Vagina (tissue), 2 donors: Measurements from ENCODE around the gene TRIM48. TPM values are rescaled to one million over a fixed set of nuclear protein-coding genes. Genes with fewer than 3 reads are reported as not detected.
"Not testable (repeated sequence)": the region's sequence is repeated elsewhere in the genome, so short reads cannot be mapped to it uniquely, and the experiment has no call there.

Experiments used
- DNase-seq, 2 donors: peaks; one replicate each; pipeline ENCODE4 v3.0.0-alpha.2; 2017; ENCODE audit errors: extremely low spot score in 2 of 2
- H3K27ac ChIP-seq: fragments of 200-600 bp; sonication (generic); one replicate; pipeline ENCODE4 v1.5.1; 2019
- H3K27me3 ChIP-seq: fragments of 200-600 bp; sonication (generic); one replicate; pipeline ENCODE4 v1.5.1; 2019
- H3K36me3 ChIP-seq, 2 donors: fragments of 200-600 bp; sonication (generic); one replicate each; pipeline ENCODE4 v1.5.1; 2017 to 2019
- H3K4me1 ChIP-seq: fragments of 200-600 bp; sonication (generic); one replicate; pipeline ENCODE4 v1.5.1; 2019
- H3K4me3 ChIP-seq, 2 donors: fragments of 200-600 bp; sonication (generic); 1 replicate in 1 of 2; 2 replicates in 1 of 2; pipeline ENCODE4 v1.5.1; 2016 to 2019
- H3K9me3 ChIP-seq: fragments of 200-600 bp; sonication (generic); one replicate; pipeline ENCODE4 v1.5.1; 2019
- CTCF ChIP-seq, 3 experiments: fragments of 450-650 bp in 2 of 3; fragments of 200-600 bp in 1 of 3; sonication (generic) in 1 of 3; IDR thresholded peaks; one replicate each; pipeline ENCODE4 v1.5.1; 2017 to 2019; ENCODE audit warnings: antibody characterized with exemption in 3 of 3, mild to moderate bottlenecking in 2 of 3, moderate library complexity in 2 of 3
- POLR2A ChIP-seq, 2 donors: fragments of 450-650 bp; IDR thresholded peaks; one replicate each; pipeline ENCODE4 v1.6.1; 2017; ENCODE audit warnings: antibody characterized with exemption in 2 of 2, mild to moderate bottlenecking in 2 of 2, moderate library complexity in 2 of 2
- POLR2AphosphoS5 ChIP-seq, 2 donors: sonication (generic); formaldehyde crosslinking; IDR thresholded peaks; one replicate each; pipeline ENCODE4 v1.9.0; 2017; ENCODE audit warnings: antibody characterized with exemption in 2 of 2, mild to moderate bottlenecking in 2 of 2, low read depth in 1 of 2; ENCODE audit not compliant: insufficient read depth in 1 of 2
- intact Hi-C: fragments of 100-400 bp; cut with DNase I; formaldehyde crosslinking; loops from one replicate; pipeline ENCODE4 v1.15.1; 2023
- small RNA-seq: library from RNA; depleted of rRNA; stranded (forward); fragments of <200 nt; gene quantifications from one replicate; pipeline ENCODE3, GENCODE V24; 2016
- total RNA-seq: library from RNA; depleted of rRNA; stranded (reverse); fragments of >200 nt; gene quantifications from one replicate; pipeline ENCODE4 v1.2.3, GENCODE V29; 2016

TRIM48 gene
- total RNA-seq: not detected

GRCh38 chr11:55261855-55262254 lies at the start of gene TRIM48:
TSS of gene TRIM48 (plus strand) at chr11:55262155. CDS start at chr11:55262268, 113 bp downstream.
- H3K4me3 ChIP-seq, DNase-seq, H3K27ac ChIP-seq, H3K9me3 ChIP-seq, intact Hi-C loops, H3K27me3 ChIP-seq, H3K36me3 ChIP-seq, H3K4me1 ChIP-seq: not testable (repeated sequence)

GRCh38 chr11:55238316-55238715 lies 23.6 kb upstream of the TRIM48 start:
- DNase-seq, intact Hi-C loops, H3K27ac ChIP-seq, H3K27me3 ChIP-seq, H3K4me1 ChIP-seq, H3K36me3 ChIP-seq, H3K9me3 ChIP-seq, H3K4me3 ChIP-seq: not testable (repeated sequence)

- TF ChIP-seq POLR2A (IDR thresholded peaks at IDR 0.05) (no peak), POLR2AphosphoS5 (IDR thresholded peaks at IDR 0.05; ENCODE audit: insufficient read depth in 1 of 2, low read depth in 1 of 2) (no peak), CTCF (IDR thresholded peaks at IDR 0.05) (no peak)
- intact Hi-C loops: no loop called here
- H3K9me3 ChIP-seq: no peaks in the 10 kb centered on the region
- no peaks in the 10 kb centered on the region for H3K36me3 ChIP-seq
- no peaks in the 10 kb centered on the region for H3K4me1 ChIP-seq
- no peak for DNase-seq
- H3K27me3 ChIP-seq: no peaks in the 10 kb centered on the region
- H3K27ac ChIP-seq: no peak overlapping the region
- H3K4me3 ChIP-seq: no peak overlapping the region
These were observed 1.1 kb downstream of the TRIM48 start for GRCh38 chr11:55263081-55263480.

Small RNAs within 50 kb of the gene (small RNA-seq; reads per million reads assigned to genes)
- gene AP005597.4: not detected

Other genes with a start within 250 kb of the TRIM48 start
- not detected for gene OR4A16, start 81.0 kb downstream of the TRIM48 start, total RNA-seq
- gene OR4A15, start 105.8 kb downstream of the TRIM48 start, total RNA-seq: not detected